Esophagus (tissue), 2 donors: Measurements from ENCODE around the gene OR8D2. TPM values are rescaled to one million over a fixed set of nuclear protein-coding genes. Genes with fewer than 3 reads are reported as not detected.

ENCODE experiments used
- H3K27ac ChIP-seq, 2 donors: one replicate each; pipeline ENCODE4 v1.5.1; 2013; ENCODE audit warnings: low read depth in 2 of 2, mild to moderate bottlenecking in 2 of 2, inconsistent platforms in 1 of 2, low read length in 1 of 2, moderate library complexity in 1 of 2
- H3K27me3 ChIP-seq, 2 donors: one replicate each; pipeline ENCODE4 v1.6.1; 2013; ENCODE audit warnings: low read length in 2 of 2, control low read depth in 1 of 2, mild to moderate bottlenecking in 1 of 2; ENCODE audit not compliant: insufficient read depth in 2 of 2, control insufficient read depth in 1 of 2
- H3K36me3 ChIP-seq, 2 donors: one replicate each; pipeline ENCODE4 v1.6.1; 2013; ENCODE audit warnings: low read length in 1 of 2; ENCODE audit not compliant: control insufficient read depth in 2 of 2, insufficient read depth in 2 of 2
- H3K4me1 ChIP-seq, 2 donors: one replicate each; pipeline ENCODE4 v1.6.1; 2013; ENCODE audit warnings: low read length in 1 of 2; ENCODE audit not compliant: control insufficient read depth in 2 of 2, insufficient read depth in 2 of 2
- H3K4me3 ChIP-seq, 2 donors: one replicate each; pipeline ENCODE4 v1.5.1; 2013; ENCODE audit warnings: low read length in 2 of 2, mild to moderate bottlenecking in 2 of 2, low read depth in 1 of 2, moderate library complexity in 1 of 2
- H3K9me3 ChIP-seq, 2 donors: one replicate each; pipeline ENCODE4 v1.6.1; 2013; ENCODE audit warnings: mild to moderate bottlenecking in 2 of 2, low read depth in 1 of 2, low read length in 1 of 2, moderate library complexity in 1 of 2; ENCODE audit not compliant: control insufficient read depth in 2 of 2, insufficient read depth in 1 of 2
- WGBS, 2 donors: extraction: QIAGEN DNeasy Blood & Tissue Kit; methylation state at CpG; one replicate each; pipeline ENCODE4 v1.1.7; 2013; 5-methylcytosine and 5-hydroxymethylcytosine counted together
- polyA plus RNA-seq, 2 donors: library from polyadenylated mRNA; stranded (reverse); fragments of 200-250 nt; gene quantifications; one replicate each; pipeline ENCODE4 v1.2.3, GENCODE V29; 2013
- donor health status: healthy with polysubstance abuse.
- donor health status: Bipolar disorder and iron deficiency.

Gene OR8D2
- polyA plus RNA-seq, 2 donors, result not detected

GRCh38 chr11:124322356-124322755 is 2.4 kb upstream of the OR8D2 start:
- Histone ChIP-seq H3K4me3 (no peak overlapping the region), H3K36me3 (no peaks in the 10 kb centered on the region), H3K4me1 (no peaks in the 10 kb centered on the region), H3K27ac (no peak overlapping the region), H3K27me3 (no peaks in the 10 kb centered on the region), H3K9me3 (no peaks in the 10 kb centered on the region)
- 87 to 88% methylated on average over 1 of the region's 1 CpG for WGBS, 2 donors

GRCh38 chr11:124315052-124315451 is 4.9 kb downstream of the OR8D2 start:
- no peak overlapping the region for H3K4me3 ChIP-seq
- no peaks in the 10 kb centered on the region for H3K9me3 ChIP-seq
- no peaks in the 10 kb centered on the region for H3K27me3 ChIP-seq
- H3K27ac ChIP-seq, result no peak overlapping the region
- no peaks in the 10 kb centered on the region for H3K4me1 ChIP-seq
- H3K36me3 ChIP-seq, result no peaks in the 10 kb centered on the region
- 47 to 59% methylated on average over 3 of the region's 3 CpGs for WGBS, 2 donors

GRCh38 chr11:124313849-124314248 is 6.1 kb downstream of the OR8D2 start, which contains the start of gene OR8D1:
TSS of gene OR8D1 (minus strand) at chr11:124313949. CDS start at chr11:124310766, 3,183 bp downstream.
- H3K9me3 ChIP-seq, result no peaks in the 10 kb centered on the region
- no peak within 1 kb of the TSS for H3K4me3 ChIP-seq
- H3K36me3 ChIP-seq, result no peaks in the 10 kb centered on the region
- H3K27ac ChIP-seq, result no peak within 1 kb of the TSS
- H3K4me1 ChIP-seq, result no peaks in the 10 kb centered on the region
- no peaks in the 10 kb centered on the region for H3K27me3 ChIP-seq
- 83 to 92% methylated on average over 2 of the region's 2 CpGs for WGBS, 2 donors

- WGBS, 2 donors, result 76 to 91% methylated on average over 4 of the region's 4 CpGs
- Histone ChIP-seq H3K9me3 (no peaks in the 10 kb centered on the region), H3K4me3 (no peak overlapping the region), H3K27ac (no peak overlapping the region), H3K27me3 (no peaks in the 10 kb centered on the region), H3K4me1 (no peaks in the 10 kb centered on the region), H3K36me3 (no peaks in the 10 kb centered on the region)
These were observed 6.9 kb downstream of the OR8D2 start for GRCh38 chr11:124313131-124313530.

- no peak overlapping the region for H3K27ac ChIP-seq
- H3K9me3 ChIP-seq, result no peaks in the 10 kb centered on the region
- H3K27me3 ChIP-seq, result no peaks in the 10 kb centered on the region
- no peak overlapping the region for H3K4me3 ChIP-seq
- H3K36me3 ChIP-seq, result no peaks in the 10 kb centered on the region
- H3K4me1 ChIP-seq, result no peaks in the 10 kb centered on the region
These were observed 8.3 kb downstream of the OR8D2 start for GRCh38 chr11:124311670-124312069.

- Histone ChIP-seq H3K27me3 (no peaks in the 10 kb centered on the region), H3K27ac (no peak overlapping the region), H3K36me3 (no peaks in the 10 kb centered on the region), H3K9me3 (no peaks in the 10 kb centered on the region), H3K4me1 (no peaks in the 10 kb centered on the region), H3K4me3 (no peak overlapping the region)
- WGBS, 2 donors, result 70 to 76% methylated on average over 5 of the region's 5 CpGs
These were observed 8.7 kb downstream of the OR8D2 start for GRCh38 chr11:124311269-124311668.

- Histone ChIP-seq H3K9me3 (no peaks in the 10 kb centered on the region), H3K27me3 (no peaks in the 10 kb centered on the region), H3K4me1 (no peaks in the 10 kb centered on the region), H3K36me3 (no peaks in the 10 kb centered on the region), H3K27ac (no peak overlapping the region), H3K4me3 (no peak overlapping the region)
These were observed 9.3 kb downstream of the OR8D2 start for GRCh38 chr11:124310721-124311120.

- Histone ChIP-seq H3K27ac (no peak overlapping the region), H3K36me3 (no peaks in the 10 kb centered on the region), H3K4me1 (no peaks in the 10 kb centered on the region), H3K27me3 (no peaks in the 10 kb centered on the region), H3K4me3 (no peak overlapping the region), H3K9me3 (no peaks in the 10 kb centered on the region)
These were observed 12.9 kb downstream of the OR8D2 start for GRCh38 chr11:124307093-124307492.

GRCh38 chr11:124302347-124303125 is 17.5 kb downstream of the OR8D2 start:
- no peak overlapping the region for H3K27ac ChIP-seq
- H3K36me3 ChIP-seq, result no peaks in the 10 kb centered on the region
- WGBS, 2 donors, result 38 to 44% methylated on average over 3 of the region's 3 CpGs
- no peak overlapping the region for H3K4me3 ChIP-seq
- H3K9me3 ChIP-seq, result no peaks in the 10 kb centered on the region
- H3K27me3 ChIP-seq, result no peaks in the 10 kb centered on the region
- no peaks in the 10 kb centered on the region for H3K4me1 ChIP-seq

GRCh38 chr11:124301548-124301947 is 18.4 kb downstream of the OR8D2 start:
- H3K36me3 ChIP-seq, result no peaks in the 10 kb centered on the region
- WGBS, 2 donors, result 74 to 78% methylated on average over 3 of the region's 3 CpGs
- no peaks in the 10 kb centered on the region for H3K9me3 ChIP-seq
- no peak overlapping the region for H3K4me3 ChIP-seq
- no peak overlapping the region for H3K27ac ChIP-seq
- H3K4me1 ChIP-seq, result no peaks in the 10 kb centered on the region
- no peaks in the 10 kb centered on the region for H3K27me3 ChIP-seq
